NCI-H524 (cell line): Measurements from ENCODE around the gene XPO6.

ENCODE experiments used
- DNase-seq, 2 experiments: peaks; one replicate each; lab custom pipeline; 2025; lab: John Stamatoyannopoulos, UW

The XPO6 gene

DNA sequence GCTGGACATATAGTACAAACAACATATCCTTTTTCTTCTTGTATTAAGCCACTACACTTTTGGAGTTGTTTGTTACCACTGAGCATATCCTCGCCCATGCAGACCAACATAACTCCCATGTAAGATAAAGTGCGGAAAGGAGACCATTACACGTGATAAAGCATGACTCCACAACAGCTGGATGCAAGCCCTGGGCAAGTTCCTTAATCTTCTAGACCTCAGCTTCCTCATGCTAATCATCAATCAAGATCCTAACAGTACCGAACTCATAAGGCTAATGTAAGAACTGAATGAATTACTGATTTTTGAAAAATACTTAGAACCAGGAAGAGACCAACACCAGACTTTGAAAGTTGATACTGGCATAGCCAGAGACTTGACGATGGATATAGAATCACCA, 101.3 kb downstream of the XPO6 start:
- no peak for DNase-seq

DNA sequence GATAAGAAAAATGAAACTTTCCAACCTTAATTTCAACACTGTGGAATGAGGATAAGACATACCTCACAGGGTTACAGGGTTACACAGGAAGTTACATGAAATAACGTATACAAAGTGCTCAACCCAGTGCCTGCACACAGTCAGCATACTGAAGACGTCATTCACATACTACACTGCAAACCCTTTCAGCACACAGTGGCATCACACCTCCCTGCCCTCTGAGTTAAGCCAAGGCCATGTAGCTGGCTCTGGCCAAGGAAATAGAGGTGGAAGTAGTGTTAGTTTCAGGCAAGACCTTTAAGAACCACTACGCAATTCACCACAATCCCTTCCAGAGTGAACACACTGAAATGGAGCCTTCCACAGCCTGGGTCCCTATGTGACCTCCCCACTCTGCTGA, 101.7 kb downstream of the XPO6 start:
- DNase-seq: no peak

DNA sequence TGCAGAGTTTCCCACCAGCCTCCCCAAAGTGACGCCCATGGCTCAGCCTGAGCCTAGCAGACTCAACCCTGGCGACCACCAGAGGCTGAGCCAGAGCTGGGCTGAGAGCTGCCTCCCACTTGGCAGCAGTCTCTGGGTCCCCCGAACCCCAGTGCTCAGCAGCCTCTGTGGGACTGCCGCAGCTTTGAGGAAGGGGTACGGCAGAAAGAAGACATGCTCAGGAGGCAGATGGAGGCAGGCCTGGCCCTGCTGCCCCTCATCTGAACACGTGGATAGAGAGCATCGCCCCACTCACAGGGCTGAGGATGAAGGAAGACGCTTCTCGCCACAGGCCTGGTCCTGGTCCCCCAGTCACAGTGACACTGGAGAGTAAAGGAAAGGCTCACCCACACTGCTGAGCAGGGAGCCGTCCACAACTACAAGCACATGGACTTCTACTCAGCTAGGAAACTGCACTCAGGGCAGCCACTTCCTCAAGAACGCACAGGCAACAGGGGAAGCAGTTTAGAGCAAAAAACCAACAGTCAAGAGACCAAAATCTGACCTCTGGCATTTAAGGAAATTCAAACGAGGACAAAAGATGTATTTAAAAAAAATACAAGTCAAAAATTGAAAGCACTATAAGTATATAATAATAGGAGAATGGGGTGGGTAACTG, 103.0 kb downstream of the XPO6 start:
- no peak for DNase-seq

DNA sequence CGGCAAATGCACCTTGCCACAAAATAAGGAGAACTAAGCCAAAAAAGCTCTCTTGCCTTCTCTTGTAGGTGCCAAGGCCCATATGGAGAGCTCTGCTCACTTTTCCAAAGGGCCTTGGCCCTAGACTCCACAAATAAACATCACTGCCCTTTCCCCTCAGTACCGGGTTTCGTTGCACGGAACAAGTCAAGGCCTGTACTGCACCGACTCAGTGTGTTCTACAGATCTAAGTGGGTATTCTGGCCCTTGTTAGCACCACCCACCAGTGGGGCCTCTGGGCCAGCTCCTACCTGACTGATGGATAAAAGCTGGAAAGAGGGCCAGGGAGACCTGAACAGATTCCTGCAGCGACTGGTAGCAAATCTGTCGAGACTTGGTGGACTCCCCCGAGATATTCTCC, 104.5 kb downstream of the XPO6 start:
- DNase-seq: no peak

DNA sequence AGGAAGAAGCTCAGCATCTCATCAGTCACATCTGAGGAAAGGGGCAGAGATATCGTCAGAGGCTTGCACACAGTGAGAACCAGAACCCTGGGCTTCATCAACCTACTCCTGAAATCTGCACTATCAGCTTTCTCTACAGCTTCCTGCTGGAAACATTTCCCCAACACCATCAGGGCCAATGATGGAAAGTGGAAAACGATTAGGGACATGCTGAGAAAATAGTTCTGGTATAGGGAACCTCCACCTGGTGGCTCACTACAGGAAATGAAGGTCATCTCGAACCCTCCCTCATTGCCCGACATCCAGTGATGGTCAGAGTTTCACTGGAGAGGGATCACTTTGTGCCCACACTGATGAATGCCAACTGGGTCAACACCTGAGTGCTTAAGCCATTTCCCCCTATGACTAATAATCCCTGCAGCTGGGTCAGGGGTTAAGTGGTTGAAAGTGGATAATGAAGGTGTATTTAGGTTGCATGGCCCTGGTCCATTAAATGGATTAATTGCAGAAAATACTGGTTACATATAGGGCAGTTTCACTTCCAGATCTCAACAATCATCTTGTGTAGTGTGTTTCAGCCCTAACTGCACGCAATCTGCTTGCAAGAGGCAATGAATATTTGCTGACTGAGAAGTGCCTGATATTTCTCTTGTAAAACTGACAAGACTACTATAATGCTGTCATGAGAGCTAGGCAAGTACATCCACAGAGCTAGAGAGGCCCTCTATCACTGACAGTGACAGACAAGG, 105.1 kb downstream of the XPO6 start:
- DNase-seq: no peak

DNA sequence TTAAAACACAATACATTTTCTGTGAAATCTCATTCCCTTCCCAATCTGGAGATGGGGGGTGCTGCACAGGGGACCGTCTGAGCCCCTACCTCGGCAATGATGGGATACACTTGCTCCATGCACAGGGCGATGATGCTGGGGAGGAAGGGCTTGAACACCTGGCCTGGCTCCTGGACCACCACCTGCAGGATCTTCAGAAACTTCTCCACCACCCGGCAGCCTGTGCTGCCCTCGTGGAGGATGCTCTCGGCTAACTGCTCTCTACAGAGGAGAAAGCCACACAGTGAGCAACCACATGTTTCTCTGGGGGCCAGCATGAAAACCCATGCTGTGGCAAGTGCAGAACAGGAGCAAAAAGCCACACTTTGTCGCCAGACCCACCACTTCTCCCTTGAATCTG, 105.8 kb downstream of the XPO6 start:
- no peak for DNase-seq

DNA sequence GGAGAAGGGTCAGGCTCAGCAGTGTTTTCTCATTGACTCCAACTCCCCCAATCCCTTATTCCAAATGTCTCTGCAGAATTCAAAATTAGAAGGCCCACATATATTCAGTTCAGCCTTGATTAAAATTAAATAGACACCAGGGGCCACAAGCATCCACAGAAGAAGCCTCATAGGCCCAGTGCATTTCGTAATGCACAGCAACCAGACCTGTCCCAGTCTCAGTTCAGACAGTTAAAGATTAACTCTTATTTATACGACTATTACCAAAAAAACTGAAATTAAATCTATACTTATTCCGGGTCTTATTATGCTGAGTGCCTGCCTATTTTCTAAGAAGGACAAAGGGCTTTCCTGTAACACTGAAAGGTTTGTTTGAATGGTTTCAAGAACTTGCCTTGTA, 106.5 kb downstream of the XPO6 start:
- no peak for DNase-seq

DNA sequence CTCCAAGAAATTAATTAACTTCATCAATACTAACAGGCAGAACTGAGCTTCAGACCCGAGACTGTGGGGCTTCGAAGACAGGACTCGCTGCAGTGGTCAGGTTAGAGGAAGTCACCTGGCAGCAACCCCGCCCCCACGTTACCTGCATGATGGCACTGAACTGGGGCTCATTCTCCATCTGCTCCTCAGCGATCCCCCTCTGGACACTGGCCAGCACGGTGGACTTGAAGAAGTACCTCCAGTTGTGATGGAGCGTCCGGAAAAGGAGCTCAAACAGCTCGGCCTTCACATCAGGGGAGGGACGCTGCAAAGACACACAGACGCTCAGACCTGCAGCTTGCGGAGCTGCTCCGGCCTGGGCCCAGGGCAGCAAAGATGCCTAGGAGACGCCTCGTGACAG, 107.4 kb downstream of the XPO6 start:
- DNase-seq: no peak

DNA sequence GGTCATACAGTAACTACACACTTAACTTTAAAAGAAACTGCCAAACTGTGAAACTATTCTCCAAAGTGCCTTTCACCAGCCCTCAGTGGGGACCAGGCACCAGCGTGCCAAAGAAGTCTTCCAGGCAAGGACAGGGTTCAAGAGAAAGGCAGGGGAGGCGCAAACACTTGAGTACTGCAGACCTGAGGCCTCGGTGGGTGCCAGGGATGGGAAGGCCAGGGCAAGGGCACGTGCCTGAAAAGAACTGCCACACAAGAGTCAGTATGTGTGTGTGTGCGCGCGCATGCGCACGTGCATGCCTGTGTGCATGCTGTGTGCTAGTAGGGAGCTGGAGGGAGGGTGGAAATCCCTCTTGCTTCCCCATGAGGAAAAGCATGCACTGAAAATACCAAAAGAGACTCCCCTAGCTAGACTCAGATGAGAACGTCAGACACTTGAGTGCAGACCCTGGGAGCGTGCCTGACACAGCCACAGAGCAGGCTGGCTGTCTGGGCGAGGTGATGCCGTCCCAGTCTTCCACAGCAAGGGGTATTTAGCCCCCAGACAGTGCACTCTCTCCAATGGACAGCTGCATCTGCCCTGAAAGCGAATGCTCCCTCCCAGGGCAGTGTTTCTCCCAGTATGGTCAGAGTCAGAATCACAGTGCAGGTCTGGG, 108.1 kb downstream of the XPO6 start:
- no peak for DNase-seq

DNA sequence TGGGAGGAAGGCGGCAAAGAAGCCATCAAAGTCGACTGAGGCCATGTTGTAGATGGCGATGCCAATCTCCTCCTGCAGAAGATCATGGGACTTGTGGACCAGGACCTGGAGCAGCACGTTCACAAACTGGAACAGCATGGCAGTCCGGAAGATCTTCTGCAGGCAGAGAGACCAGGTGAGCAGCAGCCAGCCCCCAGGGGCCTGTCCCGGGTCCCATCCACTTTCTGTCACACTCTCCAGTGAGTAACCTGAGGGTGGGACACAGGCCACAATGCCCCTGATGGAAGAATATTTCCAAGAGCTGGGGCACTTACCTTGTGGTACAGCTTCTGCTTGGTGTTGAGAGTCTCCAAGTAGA, 110.3 kb downstream of the XPO6 start:
- DNase-seq: no peak

DNA sequence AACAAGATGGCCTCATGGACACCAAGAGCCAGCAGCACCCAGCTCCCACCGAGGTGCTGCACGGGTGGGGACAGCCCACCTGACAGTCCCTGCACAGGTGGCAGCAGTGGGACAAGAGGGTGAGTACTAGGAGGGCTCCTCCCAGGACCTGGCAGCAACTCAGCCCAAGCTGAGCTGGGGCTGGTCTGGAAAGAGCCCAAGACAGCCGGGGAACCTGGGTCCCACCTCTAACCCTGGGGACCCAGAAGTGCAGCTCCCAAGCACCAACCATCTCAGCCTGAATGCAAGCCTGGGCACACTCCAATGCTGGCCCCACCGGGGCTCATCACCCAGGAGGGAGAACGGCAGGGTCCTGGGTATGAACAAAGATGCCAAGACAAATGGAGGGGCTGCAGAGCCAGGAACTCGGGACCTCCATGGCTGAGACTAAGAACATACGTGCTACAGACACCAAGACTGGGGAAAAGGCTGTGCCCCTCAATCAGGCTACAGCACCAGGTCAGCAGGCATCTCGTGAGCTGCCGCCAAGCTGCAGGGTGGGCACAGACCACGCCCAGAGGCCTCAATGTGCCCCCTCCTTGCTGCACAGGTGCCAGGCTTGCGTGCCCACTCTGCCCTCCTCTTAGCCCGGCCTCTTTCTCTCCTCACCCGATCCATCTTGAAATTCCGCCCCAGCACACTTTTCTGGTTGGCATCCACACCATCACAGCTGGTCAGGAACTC, 110.8 kb downstream of the XPO6 start:
- DNase-seq: no peak

DNA sequence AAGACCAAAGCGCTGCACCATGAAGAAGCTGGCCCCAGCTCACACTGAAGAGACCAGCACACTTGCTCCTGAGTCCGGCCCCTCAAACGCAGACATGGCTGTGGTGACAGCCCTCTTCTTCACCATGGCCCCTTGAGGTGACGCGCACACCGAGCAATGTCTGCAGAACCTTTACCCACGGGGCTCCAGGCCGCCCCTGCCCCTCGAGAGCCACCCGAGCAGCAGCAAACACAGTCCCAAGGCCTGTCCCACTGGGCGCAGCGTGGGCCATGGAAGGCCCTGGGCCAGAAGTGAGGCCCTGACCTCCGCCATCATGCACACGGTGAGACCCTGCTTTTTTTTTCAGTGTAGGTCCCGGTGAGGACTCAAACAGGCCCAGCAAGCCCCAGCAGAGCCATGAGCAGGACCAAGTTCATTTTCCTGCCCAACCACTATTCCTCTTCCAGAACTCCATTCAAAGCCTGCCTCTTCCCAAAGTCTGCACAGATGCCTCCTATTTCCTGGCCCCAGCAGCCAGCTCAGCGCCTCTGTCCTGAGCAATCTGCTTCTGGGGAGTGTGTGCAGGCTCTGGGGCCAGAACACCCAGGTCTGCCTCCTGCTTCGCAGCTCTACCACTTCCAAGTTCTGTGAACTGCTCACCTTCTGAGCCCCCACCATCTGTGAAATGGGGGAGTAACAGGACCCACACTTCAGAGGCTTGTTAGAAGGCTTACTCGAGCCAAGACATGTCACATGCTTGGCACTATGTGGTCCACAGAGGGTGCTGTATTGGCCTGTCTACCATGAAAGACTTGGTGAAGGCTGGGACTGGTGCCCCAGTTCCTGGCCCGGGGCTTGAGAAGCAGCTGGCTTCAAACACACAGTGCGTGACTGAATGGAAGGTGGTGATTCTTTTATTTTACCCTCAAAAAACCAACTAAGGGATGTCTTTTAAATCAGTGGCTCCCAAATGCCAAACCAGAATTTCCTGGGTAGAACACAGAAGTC, 112.5 kb downstream of the XPO6 start:
- DNase-seq: no peak

DNA sequence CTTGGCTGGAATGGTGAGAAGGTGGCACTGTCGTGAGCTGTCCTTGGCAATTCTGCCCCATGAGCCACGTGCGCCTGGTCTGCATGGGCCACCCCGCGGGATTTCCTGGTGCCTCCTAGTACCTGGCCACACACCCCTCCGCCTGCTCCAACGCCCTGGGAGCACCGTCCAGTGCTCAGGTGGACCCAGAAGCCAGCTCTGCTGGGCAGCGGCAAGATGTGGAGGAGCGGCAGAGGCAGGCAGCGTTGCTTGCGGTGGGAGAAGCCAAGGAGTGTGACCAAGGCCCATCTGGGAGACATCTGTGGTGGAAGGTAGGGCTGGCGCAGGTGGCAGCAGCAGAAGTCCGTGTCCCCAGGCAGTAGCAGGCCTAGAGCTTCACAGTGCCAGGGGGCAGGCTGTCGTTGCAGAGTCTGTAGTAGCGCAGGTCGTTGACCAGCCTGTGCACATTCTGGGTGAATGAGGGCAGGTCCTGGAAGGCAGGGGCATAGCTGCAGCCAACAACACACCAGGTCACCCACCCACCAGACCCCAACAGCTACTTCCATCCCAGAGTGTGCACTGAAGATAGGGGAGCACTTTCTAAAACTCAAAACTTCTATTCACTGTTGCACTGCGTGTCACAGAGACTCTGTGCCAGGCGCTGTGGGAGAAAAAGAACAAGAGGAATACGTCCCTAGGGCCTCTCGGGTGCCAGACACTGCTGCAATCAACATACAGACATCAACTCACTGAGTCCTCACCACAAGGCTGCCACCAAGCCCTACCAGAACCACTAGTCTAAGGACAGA, 113.4 kb downstream of the XPO6 start:
- no peak for DNase-seq

DNA sequence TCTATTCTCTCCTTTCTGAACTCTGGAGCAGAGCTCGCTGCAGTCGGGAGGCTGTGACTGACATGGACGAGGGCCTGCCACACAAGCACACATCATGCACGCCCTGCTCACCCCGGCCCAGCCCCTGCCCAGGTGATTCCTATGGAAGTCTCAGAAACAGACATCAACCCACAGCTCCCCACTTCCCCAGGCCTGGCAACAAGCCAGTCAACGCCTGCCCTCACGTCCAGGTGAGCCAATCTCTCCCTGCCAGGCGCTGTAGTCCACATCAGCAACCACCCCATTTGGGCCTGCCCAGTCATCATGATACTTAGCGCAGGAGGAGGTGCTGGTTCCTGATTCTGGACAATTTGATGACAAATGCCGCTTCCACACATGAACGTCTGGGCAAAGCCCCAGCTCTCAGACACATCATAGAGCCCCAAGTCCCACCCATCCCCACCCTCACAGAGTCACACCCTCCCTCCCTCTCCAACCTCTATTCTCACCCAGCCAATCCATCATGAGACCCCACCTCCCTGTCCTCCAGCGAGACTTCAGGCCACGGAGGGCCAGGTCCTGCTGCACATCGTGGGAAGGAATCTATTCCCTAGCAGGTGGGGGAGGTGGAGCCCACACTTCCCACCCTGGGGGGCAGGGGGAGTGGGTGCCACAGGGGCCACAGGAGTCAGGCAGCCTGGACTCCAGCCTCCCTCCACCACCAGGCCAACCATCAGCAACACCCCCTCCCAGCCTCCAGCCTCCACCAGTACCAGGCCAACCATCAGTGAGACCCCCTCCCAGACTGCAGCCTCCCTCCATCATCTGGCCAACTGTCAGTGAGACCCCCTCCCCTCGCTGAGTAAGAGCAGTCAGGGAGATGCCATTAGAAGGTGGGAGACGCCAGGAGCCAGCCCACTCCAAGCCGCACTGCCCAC, 114.5 kb downstream of the XPO6 start:
- DNase-seq: no peak

DNA sequence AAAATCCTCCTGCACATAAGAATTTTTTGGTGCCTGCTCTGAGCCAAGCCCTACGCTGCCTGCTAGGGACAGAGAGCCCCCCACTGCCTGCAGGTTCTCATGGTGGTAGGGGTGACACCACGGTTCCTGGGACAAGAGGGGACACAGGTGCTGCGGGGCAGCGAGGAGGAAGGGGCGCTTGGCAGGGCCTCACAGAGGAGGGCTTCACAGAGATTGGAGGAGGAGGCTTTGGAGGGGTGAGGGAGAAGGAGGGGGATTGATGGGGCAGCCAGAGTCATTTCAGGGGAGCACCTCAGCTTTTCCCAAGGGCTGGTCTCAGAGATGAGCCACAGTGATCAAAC, 118.4 kb downstream of the XPO6 start:
- DNase-seq: no peak

DNA sequence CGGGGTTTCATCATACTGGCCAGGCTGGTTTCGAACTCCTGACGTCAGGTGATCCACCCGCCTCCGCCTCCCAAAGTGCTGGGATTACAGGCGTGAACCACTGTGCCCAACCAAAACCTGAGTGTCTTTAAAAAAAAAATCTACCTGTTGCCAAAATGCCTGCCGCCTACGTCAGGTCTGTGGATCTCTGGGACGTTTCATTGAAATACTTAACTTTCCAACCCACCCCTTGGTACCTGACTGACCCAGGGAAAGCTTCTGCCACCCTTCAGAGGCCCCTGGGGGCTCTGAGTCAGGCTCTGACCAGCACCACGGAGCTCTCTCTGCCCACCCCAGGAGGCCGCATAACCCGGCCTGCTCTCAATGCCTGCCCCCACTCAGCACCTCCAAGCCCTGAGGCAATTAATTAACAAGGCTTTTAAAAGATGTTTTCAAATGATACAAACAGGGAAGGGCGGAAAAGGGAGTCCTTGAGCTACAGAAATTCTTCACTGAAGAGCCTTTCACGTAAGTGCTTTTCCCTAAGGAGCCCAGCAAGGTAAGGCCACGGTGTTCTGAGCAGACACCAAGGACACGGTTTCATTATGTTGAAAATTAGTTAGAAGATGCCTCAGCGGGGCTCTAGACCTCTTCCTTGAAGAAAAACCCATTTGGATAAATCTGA, 118.9 kb downstream of the XPO6 start:
- DNase-seq: no peak

DNA sequence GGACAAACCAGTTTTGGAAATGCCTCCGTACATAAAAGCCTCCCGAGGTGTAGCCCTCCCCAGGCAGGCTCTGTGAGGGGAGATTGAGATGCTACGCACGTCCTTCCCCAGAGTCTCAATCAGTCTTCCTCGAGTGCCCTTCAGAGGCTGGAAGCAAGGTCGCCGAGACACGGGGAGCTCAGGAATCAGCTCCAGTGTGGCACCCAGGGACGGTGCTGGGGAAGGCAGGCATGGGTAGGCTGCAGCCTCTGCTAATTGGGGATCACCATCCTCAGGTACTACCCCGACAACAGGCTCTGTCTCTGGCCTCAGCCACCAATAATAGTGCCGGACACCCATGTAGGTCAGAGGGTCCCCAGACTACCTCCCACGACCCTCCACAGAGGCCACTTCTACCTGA, 120.1 kb downstream of the XPO6 start:
- no peak for DNase-seq

DNA sequence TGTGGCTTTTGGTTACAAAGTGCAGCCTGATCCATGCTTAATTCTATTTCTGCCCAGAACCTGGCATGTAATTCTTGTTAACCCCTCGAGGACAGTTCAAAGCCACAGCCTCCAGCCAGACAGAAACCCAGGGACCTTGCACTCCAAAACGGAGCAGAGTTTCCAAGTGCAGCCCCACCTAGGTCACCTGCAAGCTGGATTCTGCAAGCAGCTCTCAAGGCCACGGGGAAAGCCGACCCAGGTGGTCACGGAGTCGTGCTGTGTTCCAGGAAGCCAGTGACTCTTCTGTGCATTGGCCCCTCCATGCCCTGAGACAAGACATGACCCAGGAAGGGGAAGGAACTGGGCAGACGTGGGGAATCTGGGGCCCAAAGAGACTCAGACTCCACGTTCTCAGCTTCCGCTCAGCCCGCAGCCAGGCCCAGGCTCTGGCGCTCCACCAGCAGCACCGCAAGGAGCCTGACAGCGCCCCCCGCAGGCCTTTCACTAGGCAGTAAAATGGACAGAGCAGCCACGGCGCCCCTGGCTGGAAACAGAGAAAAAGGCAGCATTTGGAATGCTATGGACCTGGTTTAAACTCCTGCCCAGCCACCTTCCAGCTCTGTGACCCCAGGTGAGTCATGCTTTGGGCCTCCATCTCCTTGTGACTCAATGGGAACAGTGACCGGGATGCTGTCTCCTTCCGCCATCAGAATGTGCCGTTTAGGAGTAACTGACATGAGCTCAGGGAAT, 121.0 kb downstream of the XPO6 start:
- peak in 1 of 2 experiments; percentile 21 for DNase-seq

DNA sequence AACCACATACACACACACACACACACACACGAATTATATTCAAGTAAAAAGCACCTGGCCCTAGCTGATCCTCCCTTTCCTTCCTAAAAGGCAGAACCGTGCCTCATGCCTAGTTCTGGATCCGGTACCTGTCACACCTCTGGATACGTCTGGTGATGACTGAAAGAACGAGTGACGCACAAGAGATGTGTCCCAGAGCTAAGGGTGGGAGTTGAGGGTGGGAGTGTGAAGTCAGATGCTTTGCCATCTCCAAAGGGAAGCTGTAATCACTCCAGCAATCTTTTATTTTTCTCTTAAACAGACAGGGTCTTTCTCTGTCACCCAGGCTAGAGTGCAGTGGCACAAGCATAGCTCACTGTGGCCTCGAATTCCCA, 121.8 kb downstream of the XPO6 start:
- no peak for DNase-seq
